ENCODE results near the gene HSD3B2.

- TF ChIP-seq CTCF (IDR thresholded peaks at IDR 0.05; ENCODE audit: low read depth, low read length) (no peak), POLR2A (IDR thresholded peaks at IDR 0.05; ENCODE audit: extremely low read depth, insufficient read length) (no peak), MYC (IDR thresholded peaks at IDR 0.05; ENCODE audit: low read depth, low read length) (no peak)
- TF ChIP-seq, protein P1, sequence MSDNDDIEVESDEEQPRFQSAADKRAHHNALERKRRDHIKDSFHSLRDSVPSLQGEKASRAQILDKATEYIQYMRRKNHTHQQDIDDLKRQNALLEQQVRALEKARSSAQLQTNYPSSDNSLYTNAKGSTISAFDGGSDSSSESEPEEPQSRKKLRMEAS (IDR thresholded peaks at IDR 0.05; ENCODE audit: low read depth, low read length): no peak
Measured at GRCh38 chr1:119414950-119415349, at the start of gene HSD3B2.

All from NB4 (cell line).